Type B pancreatic cell (in vitro differentiated cells): ENCODE results near the gene R3HCC1L. TPM values are rescaled to one million over a fixed set of nuclear protein-coding genes. Genes with fewer than 3 reads are reported as not detected.

Experiments used
- DNase-seq: peaks from one replicate; pipeline ENCODE4 v3.0.0; 2021; ENCODE audit warnings: mixed read lengths; ENCODE audit not compliant: unreplicated experiment; ENCODE audit errors: extremely low spot score
- H3K27ac Mint-ChIP-seq: 2 replicates; pipeline ENCODE4 v1.8.0; 2021; ENCODE audit warnings: mild to moderate bottlenecking, mixed read lengths
- H3K27me3 Mint-ChIP-seq: 2 replicates; pipeline ENCODE4 v1.8.0; 2021; ENCODE audit warnings: mixed read lengths
- H3K36me3 Mint-ChIP-seq: 2 replicates; pipeline ENCODE4 v1.8.0; 2021; ENCODE audit warnings: mixed read lengths
- H3K4me1 Mint-ChIP-seq: one replicate; pipeline ENCODE4 v1.8.0; 2021; ENCODE audit warnings: mixed read lengths; ENCODE audit not compliant: unreplicated experiment
- H3K4me3 Mint-ChIP-seq: 2 replicates; pipeline ENCODE4 v1.8.0; 2021; ENCODE audit warnings: mild to moderate bottlenecking, mixed read lengths
- H3K9me3 Mint-ChIP-seq: 2 replicates; pipeline ENCODE4 v1.8.0; 2021; ENCODE audit warnings: mixed read lengths
- total RNA-seq: library from RNA; stranded (reverse); gene quantifications from 2 replicates; pipeline ENCODE4 v1.2.1, GENCODE V29; 2021; ENCODE audit warnings: low replicate concordance
- TF ChIP-seq, protein P1 (sequence below): fragments of 200-600 bp; sonication (generic); conservative IDR thresholded peaks from 2 replicates; pipeline ENCODE4 v1.5.0; 2021; ENCODE audit warnings: antibody characterized with exemption, mild to moderate bottlenecking

Gene R3HCC1L
- total RNA-seq, 1 donor from 2014 or later: 15.4 TPM

GRCh38 chr10:98260350-98260749, 125.9 kb downstream of the R3HCC1L start:
- Mint-ChIP-seq H3K27me3 (peaks cover 3% of the 10 kb centered on the region), H3K36me3 (peaks cover 6% of the 10 kb centered on the region), H3K27ac (peak overlapping the region; percentile 31), H3K9me3 (no peaks in the 10 kb centered on the region), H3K4me3 (no peak overlapping the region), H3K4me1 (peaks cover 12% of the 10 kb centered on the region)
- TF ChIP-seq, protein P1, sequence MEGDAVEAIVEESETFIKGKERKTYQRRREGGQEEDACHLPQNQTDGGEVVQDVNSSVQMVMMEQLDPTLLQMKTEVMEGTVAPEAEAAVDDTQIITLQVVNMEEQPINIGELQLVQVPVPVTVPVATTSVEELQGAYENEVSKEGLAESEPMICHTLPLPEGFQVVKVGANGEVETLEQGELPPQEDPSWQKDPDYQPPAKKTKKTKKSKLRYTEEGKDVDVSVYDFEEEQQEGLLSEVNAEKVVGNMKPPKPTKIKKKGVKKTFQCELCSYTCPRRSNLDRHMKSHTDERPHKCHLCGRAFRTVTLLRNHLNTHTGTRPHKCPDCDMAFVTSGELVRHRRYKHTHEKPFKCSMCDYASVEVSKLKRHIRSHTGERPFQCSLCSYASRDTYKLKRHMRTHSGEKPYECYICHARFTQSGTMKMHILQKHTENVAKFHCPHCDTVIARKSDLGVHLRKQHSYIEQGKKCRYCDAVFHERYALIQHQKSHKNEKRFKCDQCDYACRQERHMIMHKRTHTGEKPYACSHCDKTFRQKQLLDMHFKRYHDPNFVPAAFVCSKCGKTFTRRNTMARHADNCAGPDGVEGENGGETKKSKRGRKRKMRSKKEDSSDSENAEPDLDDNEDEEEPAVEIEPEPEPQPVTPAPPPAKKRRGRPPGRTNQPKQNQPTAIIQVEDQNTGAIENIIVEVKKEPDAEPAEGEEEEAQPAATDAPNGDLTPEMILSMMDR: no peak
- DNase-seq: no peak

DNA sequence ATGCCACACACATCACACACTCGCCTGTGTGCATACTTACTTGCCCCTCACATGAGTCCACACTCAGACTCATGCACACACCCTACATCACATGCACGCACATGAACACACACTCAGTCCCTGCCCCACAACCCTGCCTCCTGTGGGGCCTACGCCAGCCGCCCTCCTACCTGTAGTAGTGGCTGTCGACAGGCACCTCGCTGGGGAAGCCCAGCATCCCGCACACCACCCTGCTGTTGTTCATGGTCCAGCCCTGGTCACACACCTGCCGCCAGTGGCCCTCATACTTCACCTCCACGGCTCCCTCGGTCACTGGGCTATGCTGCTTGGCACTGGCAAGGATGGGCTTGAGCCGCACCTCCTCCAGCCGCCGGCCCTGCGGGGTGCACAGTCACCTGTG, 126.3 kb downstream of the R3HCC1L start:
- Mint-ChIP-seq H3K36me3 (peaks cover 6% of the 10 kb centered on the region), H3K4me1 (peaks cover 12% of the 10 kb centered on the region), H3K27ac (peak overlapping the region; percentile 27), H3K27me3 (peaks cover 3% of the 10 kb centered on the region), H3K9me3 (no peaks in the 10 kb centered on the region), H3K4me3 (no peak overlapping the region)
- TF ChIP-seq, protein P1: no peak
- DNase-seq: peak; percentile 66

DNA sequence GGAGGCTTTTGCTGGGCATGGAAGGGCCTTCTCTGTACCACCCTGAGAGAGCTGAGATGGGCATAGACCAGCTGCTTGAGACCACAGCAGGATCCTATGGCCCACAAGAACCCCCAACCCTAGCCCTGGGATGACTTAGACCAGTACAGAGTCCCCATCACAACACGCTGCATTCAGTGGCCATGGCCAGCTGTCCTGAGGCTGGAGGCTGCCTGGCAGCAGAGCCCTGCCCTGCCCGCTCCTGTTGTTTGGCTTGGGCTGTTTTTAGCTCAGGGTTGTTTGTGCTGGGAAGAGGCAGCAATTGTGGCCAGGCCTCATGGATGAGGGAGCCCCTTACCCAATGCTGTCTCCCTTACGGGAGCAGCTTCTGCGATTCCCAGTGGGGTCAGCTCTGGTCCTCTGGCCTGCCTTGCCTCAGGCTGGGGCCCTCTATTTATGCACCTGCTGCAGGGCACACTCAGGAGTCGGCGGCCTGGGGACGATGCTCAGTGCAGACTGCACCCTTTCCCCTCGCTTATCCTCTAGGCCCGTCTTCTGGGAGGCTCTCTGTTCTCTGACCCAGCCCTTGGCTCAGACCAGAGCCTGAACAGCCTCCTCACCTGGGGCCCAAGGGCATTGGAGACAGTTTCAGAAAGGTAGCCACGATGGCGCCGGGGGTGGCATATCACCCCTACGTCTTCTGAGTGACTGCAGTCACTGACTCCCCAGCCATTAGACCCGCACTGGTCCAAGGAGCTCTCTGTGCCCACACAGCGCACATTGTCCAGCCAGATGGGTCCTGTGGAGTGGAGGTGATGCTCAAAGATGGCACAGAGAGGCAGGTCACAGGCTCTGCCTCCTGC, 127.2 kb downstream of the R3HCC1L start:
- H3K4me1 Mint-ChIP-seq: peaks cover 21% of the 10 kb centered on the region
- H3K27ac Mint-ChIP-seq: no peak overlapping the region
- H3K9me3 Mint-ChIP-seq: no peaks in the 10 kb centered on the region
- DNase-seq: peak; percentile 57
- H3K27me3 Mint-ChIP-seq: peaks cover 12% of the 10 kb centered on the region
- TF ChIP-seq, protein P1: no peak
- no peaks in the 10 kb centered on the region for H3K36me3 Mint-ChIP-seq
- H3K4me3 Mint-ChIP-seq: no peak overlapping the region

DNA sequence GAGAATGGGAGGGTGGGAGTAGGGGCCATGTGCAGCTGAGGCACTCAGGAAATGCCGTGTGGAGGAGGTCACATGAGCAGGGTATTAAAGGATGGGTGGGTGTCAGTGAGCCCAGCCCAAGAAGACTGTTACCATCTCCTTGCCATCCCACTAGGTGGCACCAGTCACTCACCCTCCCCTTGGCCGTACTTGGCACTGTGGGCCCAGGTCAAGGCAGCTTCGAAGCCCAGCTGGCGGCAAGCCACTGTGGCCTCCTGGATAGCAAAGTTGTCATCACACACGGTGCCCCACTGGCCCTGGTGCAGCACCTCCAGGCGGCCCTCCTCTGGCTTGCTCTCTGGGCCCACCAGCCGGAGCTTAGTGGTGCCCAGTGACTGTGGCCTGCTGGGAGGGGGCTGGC, 128.1 kb downstream of the R3HCC1L start:
- TF ChIP-seq, protein P1: peak; percentile 29
- Mint-ChIP-seq H3K4me3 (no peak overlapping the region), H3K27ac (no peak overlapping the region), H3K9me3 (no peaks in the 10 kb centered on the region), H3K27me3 (peaks cover 21% of the 10 kb centered on the region), H3K36me3 (no peaks in the 10 kb centered on the region), H3K4me1 (peaks cover 24% of the 10 kb centered on the region)
- DNase-seq: peak; percentile 54

DNA sequence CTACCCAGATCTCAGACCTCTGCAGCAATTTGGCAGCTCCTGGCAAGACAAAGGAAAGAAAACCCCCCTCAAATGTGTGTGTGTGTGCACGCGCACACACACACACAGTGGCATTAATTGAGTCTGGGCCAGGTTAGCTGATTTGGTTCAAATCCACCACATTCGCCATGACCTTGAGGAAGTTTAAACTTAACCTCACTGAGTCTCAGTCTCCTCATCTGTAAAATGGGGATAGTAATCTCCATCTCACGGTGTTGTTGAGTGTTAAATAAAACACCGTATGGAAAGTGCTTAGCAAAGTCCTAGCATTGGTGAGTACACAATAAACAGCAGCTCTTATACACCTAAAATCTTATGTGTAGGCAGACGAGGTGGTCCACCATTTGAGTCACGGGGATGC, 128.6 kb downstream of the R3HCC1L start:
- no peak overlapping the region for H3K27ac Mint-ChIP-seq
- peaks cover 24% of the 10 kb centered on the region for H3K27me3 Mint-ChIP-seq

More for the DNA sequence above, 128.6 kb downstream of the R3HCC1L start:
- H3K4me1 Mint-ChIP-seq: peaks cover 24% of the 10 kb centered on the region
- no peaks in the 10 kb centered on the region for H3K9me3 Mint-ChIP-seq
- DNase-seq: no peak
- H3K4me3 Mint-ChIP-seq: no peak overlapping the region
- TF ChIP-seq, protein P1: no peak
- no peaks in the 10 kb centered on the region for H3K36me3 Mint-ChIP-seq
